HFFc6 (cell line): ENCODE data around the gene PKLR. TPM values are rescaled to one million over a fixed set of nuclear protein-coding genes. Genes with fewer than 3 reads are reported as not detected.
A peak's percentile ranks its signal among the peaks of the same experiment; 100 is the strongest.

ENCODE experiments used
- DNase-seq: peaks from one replicate; pipeline ENCODE4 v3.0.0-alpha.2; 2018
- H3K27ac Mint-ChIP-seq: 2 replicates; pipeline ENCODE4 v1.8.0; 2020; ENCODE audit warnings: mild to moderate bottlenecking, mixed read lengths
- H3K27me3 Mint-ChIP-seq: 2 replicates; pipeline ENCODE4 v1.8.0; 2021; ENCODE audit warnings: mild to moderate bottlenecking, moderate library complexity, mixed read lengths; ENCODE audit not compliant: insufficient read depth
- H3K36me3 Mint-ChIP-seq: 2 replicates; pipeline ENCODE4 v1.8.0; 2021; ENCODE audit warnings: low read depth, mixed read lengths
- H3K4me1 Mint-ChIP-seq: 2 replicates; pipeline ENCODE4 v1.8.0; 2020; ENCODE audit warnings: low read depth, mixed read lengths
- H3K4me3 Mint-ChIP-seq: 2 replicates; pipeline ENCODE4 v1.8.0; 2020; ENCODE audit warnings: mild to moderate bottlenecking, moderate library complexity, mixed read lengths
- H3K9me3 Mint-ChIP-seq: 2 replicates; pipeline ENCODE4 v1.8.0; 2020; ENCODE audit warnings: mild to moderate bottlenecking, mixed read lengths
- CTCF ChIP-seq: fragments of 200-600 bp; sonication (generic); IDR thresholded peaks from 2 replicates; pipeline ENCODE4 v1.5.0; 2021; ENCODE audit warnings: antibody characterized with exemption, mild to moderate bottlenecking
- total RNA-seq, 6 experiments: library from RNA; stranded (reverse); fragmentation: NEBNext Ultra II Directional; extraction: Animal tissue kit (Norgen Biotek cat#: 25700); gene quantifications; 2 replicates in 1 of 6; 3 replicates in 5 of 6; pipeline ENCODE4 v1.2.3, GENCODE V29; 2021

PKLR gene
- total RNA-seq, 6 experiments from 2014 or later = not detected

GRCh38 chr1:155313261-155313660 lies 12.0 kb upstream of the PKLR start:
- Mint-ChIP-seq H3K4me1 (peaks cover 22% of the 10 kb centered on the region), H3K4me3 (no peak overlapping the region; the same call in 1 of the 2 replicates), H3K27me3 (peaks cover 1% of the 10 kb centered on the region), H3K36me3 (0 out of 2 replicates have a peak, but pooled peaks cover 4% of the 10 kb centered on the region), H3K9me3 (no peaks in the 10 kb centered on the region), H3K27ac (peak overlapping the region; percentile 32; the same call in 1 of the 2 replicates)
- no peak for TF ChIP-seq CTCF
- no peak for DNase-seq

- H3K36me3 Mint-ChIP-seq = 0 out of 2 replicates have a peak, but pooled peaks cover 4% of the 10 kb centered on the region
- no peak for TF ChIP-seq CTCF
- peak overlapping the region; percentile 99 for H3K4me3 Mint-ChIP-seq
- peaks cover 9% of the 10 kb centered on the region for H3K27me3 Mint-ChIP-seq
- DNase-seq = no peak
- no peaks in the 10 kb centered on the region for H3K9me3 Mint-ChIP-seq
- H3K4me1 Mint-ChIP-seq = peaks cover 31% of the 10 kb centered on the region
- peak overlapping the region; percentile 95 for H3K27ac Mint-ChIP-seq
Measured at GRCh38 chr1:155309423-155310021, 8.3 kb upstream of the PKLR start.

GRCh38 chr1:155308493-155309422 lies 7.5 kb upstream of the PKLR start, which contains the start of gene FDPS:
Gene FDPS (plus strand): TSS chr1:155308866. CDS start chr1:155309790, 924 bp downstream.
- H3K9me3 Mint-ChIP-seq = no peaks in the 10 kb centered on the region
- peak within 1 kb of the TSS; percentile 95 for H3K27ac Mint-ChIP-seq
- peaks cover 10% of the 10 kb centered on the region for H3K27me3 Mint-ChIP-seq
- H3K36me3 Mint-ChIP-seq = 0 out of 2 replicates have a peak, but pooled peaks cover 4% of the 10 kb centered on the region
- H3K4me3 Mint-ChIP-seq = peak within 1 kb of the TSS; percentile 99
- H3K4me1 Mint-ChIP-seq = peaks cover 31% of the 10 kb centered on the region
- peak; percentile 99 for DNase-seq
- TF ChIP-seq CTCF = peak; percentile 27; the same call in 1 of the 2 replicates

- Mint-ChIP-seq H3K27ac (peak overlapping the region; percentile 59; the same call in 1 of the 2 replicates), H3K27me3 (peaks cover 10% of the 10 kb centered on the region), H3K9me3 (no peaks in the 10 kb centered on the region), H3K4me3 (no peak overlapping the region), H3K4me1 (peaks cover 24% of the 10 kb centered on the region), H3K36me3 (0 out of 2 replicates have a peak, but pooled peaks cover 4% of the 10 kb centered on the region)
- peak; percentile 68; the same call in 1 of the 2 replicates for TF ChIP-seq CTCF
- peak; percentile 42 for DNase-seq
Measured at GRCh38 chr1:155307247-155307740, 6.1 kb upstream of the PKLR start.

GRCh38 chr1:155305881-155306391 lies 4.7 kb upstream of the PKLR start:
- no peak overlapping the region for H3K27ac Mint-ChIP-seq
- no peaks in the 10 kb centered on the region for H3K36me3 Mint-ChIP-seq
- H3K4me1 Mint-ChIP-seq = peaks cover 24% of the 10 kb centered on the region
- no peak for TF ChIP-seq CTCF
- peaks cover 10% of the 10 kb centered on the region for H3K27me3 Mint-ChIP-seq
- H3K9me3 Mint-ChIP-seq = no peaks in the 10 kb centered on the region
- no peak overlapping the region for H3K4me3 Mint-ChIP-seq
- no peak for DNase-seq
